H1 (cell line): ENCODE results near the gene DESI1. TPM values are rescaled to one million over a fixed set of nuclear protein-coding genes. Genes with fewer than 3 reads are reported as not detected.

Experiments
- CTCF ChIA-PET: fragments of 300-600 bp; sonication (Branson Sonifier 250); formaldehyde crosslinking; loops from one replicate; lab custom pipeline; 2021; ENCODE audit not compliant: partially characterized antibody; lab: Charles Lee
- POLR2A ChIA-PET: fragments of 300-600 bp; sonication (Branson Sonifier 250); formaldehyde crosslinking; loops from one replicate; lab custom pipeline; 2021; ENCODE audit warnings: inconsistent platforms; ENCODE audit not compliant: partially characterized antibody; lab: Charles Lee
- DNase-seq, 2 experiments: peaks; one replicate each; pipeline versions ENCODE4 v3.0.0 to v3.0.0-alpha.2; 2010 to 2022; ENCODE audit warnings: low spot score in 2 of 2, low read depth in 1 of 2, mixed read lengths in 1 of 2
- FAIRE-seq: peaks from 2 replicates; lab custom pipeline; 2011; peaks lifted over from hg19 to GRCh38; lab: Jason Lieb, UNC
- H2AFZ ChIP-seq: 2 replicates; pipeline ENCODE4 v1.8.1; 2012; ENCODE audit warnings: low read length, inconsistent platforms
- H2AK5ac ChIP-seq: 2 replicates; pipeline ENCODE4 v1.6.1; 2013; ENCODE audit warnings: low read depth, low read length
- H2BK120ac ChIP-seq: replicated peaks from 2 replicates; pipeline ENCODE3; 2013; ENCODE audit warnings: low read depth, low read length, inconsistent platforms
- H2BK12ac ChIP-seq: 2 replicates; pipeline ENCODE4 v1.6.1; 2013; ENCODE audit warnings: low read depth, low read length
- H2BK15ac ChIP-seq: 2 replicates; pipeline ENCODE4 v1.6.1; 2013; ENCODE audit warnings: low read length
- H2BK20ac ChIP-seq: 2 replicates; pipeline ENCODE4 v1.6.1; 2013; ENCODE audit warnings: low read length
- H2BK5ac ChIP-seq: 2 replicates; pipeline ENCODE4 v1.6.1; 2013; ENCODE audit warnings: low read depth, low read length
- H3K14ac ChIP-seq: 2 replicates; pipeline ENCODE4 v1.6.1; 2013; ENCODE audit warnings: inconsistent platforms; ENCODE audit not compliant: insufficient read length
- H3K18ac ChIP-seq: 2 replicates; pipeline ENCODE4 v1.6.1; 2013; ENCODE audit warnings: low read length; ENCODE audit errors: extremely low read depth
- H3K23ac ChIP-seq: 2 replicates; pipeline ENCODE4 v1.6.1; 2013; ENCODE audit warnings: inconsistent platforms; ENCODE audit not compliant: insufficient read length
- H3K23me2 ChIP-seq: 2 replicates; pipeline ENCODE4 v1.6.1; 2013; ENCODE audit warnings: low read depth, low read length
- H3K27ac ChIP-seq: 2 replicates; pipeline ENCODE4 v1.6.1; 2011; ENCODE audit warnings: low read depth, low read length, inconsistent platforms
- H3K27me3 ChIP-seq, 4 experiments: replicated peaks in 1 of 4; 1 replicate in 1 of 4; 2 replicates in 3 of 4; pipeline versions ENCODE4 v1.6.1 to v1.8.1; 2011 to 2013; ENCODE audit warnings: low read length in 3 of 4, mild to moderate bottlenecking in 3 of 4, inconsistent platforms in 2 of 4, mixed read lengths in 2 of 4, moderate library complexity in 1 of 4; ENCODE audit not compliant: control insufficient read depth in 3 of 4, insufficient read depth in 3 of 4; ENCODE audit errors: extremely low read depth in 1 of 4
- H3K36me3 ChIP-seq, 4 experiments: 2 replicates each; pipeline versions ENCODE4 v1.6.1 to v1.8.1; 2011 to 2013; ENCODE audit warnings: mild to moderate bottlenecking in 4 of 4, low read length in 3 of 4, moderate library complexity in 2 of 4, control low read depth in 1 of 4, inconsistent platforms in 1 of 4; ENCODE audit not compliant: insufficient read depth in 4 of 4, control insufficient read depth in 2 of 4
- H3K4ac ChIP-seq: replicated peaks from 2 replicates; pipeline ENCODE3; 2013; ENCODE audit warnings: low read length, low read depth, mixed read lengths, inconsistent platforms; ENCODE audit not compliant: insufficient read length
- H3K4me1 ChIP-seq, 4 experiments: replicated peaks in 1 of 4; 1 replicate in 1 of 4; 2 replicates in 3 of 4; pipeline versions ENCODE4 v1.6.1 to v1.8.1; 2011 to 2013; ENCODE audit warnings: low read length in 3 of 4, inconsistent platforms in 2 of 4, mixed read lengths in 1 of 4; ENCODE audit not compliant: insufficient read depth in 4 of 4, control insufficient read depth in 3 of 4
- H3K4me2 ChIP-seq, 2 experiments: 2 replicates each; pipeline versions ENCODE4 v1.6.1 to v1.8.1; 2011 to 2013; ENCODE audit warnings: low read depth in 2 of 2, low read length in 2 of 2, control low read depth in 1 of 2, inconsistent platforms in 1 of 2, mild to moderate bottlenecking in 1 of 2; ENCODE audit not compliant: insufficient read depth in 1 of 2
- H3K4me3 ChIP-seq, 4 experiments: fragments of 200-600, 300-600 bp in 1 of 4; sonication (generic), shearing (Covaris generic), sonication (Bioruptor Twin) in 1 of 4; 2 replicates each; pipeline versions ENCODE4 v1.5.1 to v1.8.1; 2011 to 2016; ENCODE audit warnings: low read length in 4 of 4, low read depth in 3 of 4, control low read depth in 2 of 4, inconsistent platforms in 2 of 4, mild to moderate bottlenecking in 2 of 4, mixed read lengths in 1 of 4, moderate library complexity in 1 of 4; ENCODE audit not compliant: insufficient read depth in 2 of 4; ENCODE audit errors: extremely low read depth in 1 of 4
- H3K56ac ChIP-seq: replicated peaks from 2 replicates; pipeline ENCODE3; 2013; ENCODE audit warnings: low read depth, mild to moderate bottlenecking, mixed read lengths, low read length, inconsistent platforms; ENCODE audit not compliant: insufficient read length
- H3K79me1 ChIP-seq: 2 replicates; pipeline ENCODE4 v1.6.1; 2013; ENCODE audit warnings: low read depth, low read length, control low read depth
- H3K79me2 ChIP-seq, 2 experiments: 2 replicates each; pipeline versions ENCODE4 v1.6.1 to v1.8.1; 2012 to 2013; ENCODE audit warnings: low read length in 2 of 2, mild to moderate bottlenecking in 2 of 2, inconsistent platforms in 1 of 2; ENCODE audit not compliant: insufficient read depth in 2 of 2, control insufficient read depth in 1 of 2
- H3K9ac ChIP-seq, 4 experiments: replicated peaks in 1 of 4; 1 replicate in 1 of 4; 2 replicates in 3 of 4; pipeline versions ENCODE4 v1.6.1 to v1.8.1; 2011 to 2013; ENCODE audit warnings: low read depth in 3 of 4, low read length in 3 of 4, control low read depth in 2 of 4, mild to moderate bottlenecking in 2 of 4, moderate library complexity in 2 of 4, inconsistent platforms in 1 of 4; ENCODE audit errors: extremely low read depth in 1 of 4
- H3K9me3 ChIP-seq, 2 experiments: 2 replicates each; pipeline versions ENCODE4 v1.6.1 to v1.8.1; 2012 to 2013; ENCODE audit warnings: mild to moderate bottlenecking in 2 of 2, moderate library complexity in 2 of 2, control low read depth in 1 of 2, inconsistent platforms in 1 of 2, low read depth in 1 of 2, low read length in 1 of 2, mixed read lengths in 1 of 2; ENCODE audit not compliant: insufficient read depth in 2 of 2
- H4K20me1 ChIP-seq, 2 experiments: replicated peaks in 1 of 2; 2 replicates each; pipeline versions ENCODE3 to v1.8.1; 2011 to 2013; ENCODE audit warnings: inconsistent platforms in 2 of 2, low read length in 2 of 2, mild to moderate bottlenecking in 1 of 2; ENCODE audit not compliant: insufficient read depth in 2 of 2, control insufficient read depth in 1 of 2
- H4K5ac ChIP-seq: 2 replicates; pipeline ENCODE4 v1.6.1; 2013; ENCODE audit warnings: low read length, low read depth, mixed read lengths, inconsistent platforms; ENCODE audit not compliant: insufficient read length
- H4K8ac ChIP-seq: 2 replicates; pipeline ENCODE4 v1.8.0; 2013; ENCODE audit warnings: mild to moderate bottlenecking, moderate library complexity, low read length, inconsistent platforms; ENCODE audit not compliant: insufficient read depth; ENCODE audit errors: extremely low read depth
- H4K91ac ChIP-seq: replicated peaks from 2 replicates; pipeline ENCODE3; 2013; ENCODE audit warnings: low read length, mixed read lengths, inconsistent platforms; ENCODE audit not compliant: insufficient read length
- ATF3 ChIP-seq: IDR thresholded peaks from 2 replicates; pipeline ENCODE4 v1.6.1; 2011; ENCODE audit warnings: low read depth, mild to moderate bottlenecking, low read length; ENCODE audit not compliant: insufficient read depth
- E2F6 ChIP-seq: IDR thresholded peaks from 2 replicates; pipeline ENCODE4 v1.6.1; 2012; ENCODE audit warnings: inconsistent platforms
- FOSL1 ChIP-seq: IDR thresholded peaks from 2 replicates; pipeline ENCODE4 v1.6.1; 2011; ENCODE audit warnings: mild to moderate bottlenecking, low read depth, low read length, moderate library complexity; ENCODE audit not compliant: insufficient read depth
- MAFK ChIP-seq: IDR thresholded peaks from 2 replicates; pipeline ENCODE4 v1.6.1; 2012; ENCODE audit warnings: low read depth, mild to moderate bottlenecking, improper control_type of control experiment, low read length
- MAX ChIP-seq: IDR thresholded peaks from 2 replicates; pipeline ENCODE4 v1.6.1; 2012; ENCODE audit warnings: inconsistent platforms
- PHF8 ChIP-seq: fragments of 200-600 bp; sonication (generic); conservative IDR thresholded peaks from 2 replicates; pipeline ENCODE4 v1.7.1; 2012; ENCODE audit warnings: low read depth, mild to moderate bottlenecking, inconsistent platforms, low read length, moderate library complexity
- WGBS, 2 experiments: shearing (Covaris generic) in 1 of 2; methylation state at CpG; one replicate each; pipeline versions ENCODE4 v1.1.6 to v1.1.7; 2013 to 2015; ENCODE audit warnings: low lambda C conversion rate in 2 of 2, mixed read lengths in 2 of 2, inconsistent platforms in 1 of 2, low coverage in 1 of 2, missing lambda C conversion rate in 1 of 2; ENCODE audit not compliant: insufficient replicate concordance in 2 of 2, insufficient coverage in 1 of 2, insufficient read length in 1 of 2; ENCODE audit errors: extremely low coverage in 1 of 2, missing lambda C conversion rate in 1 of 2; 5-methylcytosine and 5-hydroxymethylcytosine counted together
- polyA plus RNA-seq, 7 experiments: library from polyadenylated mRNA; depleted of rRNA in 3 of 7; stranded (reverse) in 5 of 7; unstranded in 2 of 7; fragments of >200 nt in 5 of 7; fragments of 200-250 nt in 2 of 7; gene quantifications; 1 replicate in 5 of 7; 2 replicates in 1 of 7; 4 replicates in 1 of 7; pipeline versions ENCODE4 v1.2.1 to v1.2.3, GENCODE V29; 2011 to 2013; ENCODE audit warnings: missing spikeins in 2 of 7, mixed read lengths in 2 of 7
- total RNA-seq: library from RNA; stranded (reverse); fragmentation: NEBNext Ultra II Directional; extraction: Animal tissue kit (Norgen Biotek cat#: 25700); gene quantifications from 2 replicates; pipeline ENCODE4 v1.2.1, GENCODE V29; 2021

Gene DESI1
- total and polyA plus RNA-seq, 2 of the 8 experiments (the other 6 are each of a cell fraction or from before 2014, with no cell fraction given), result 27.6 to 34.3 TPM

GRCh38 chr22:41625577-41625976, 4.7 kb upstream of the DESI1 start:
- Histone ChIP-seq H3K4me1 (peaks cover 0 to 5% (median 1%) of the 10 kb centered on the region in 4 experiments; a peak in 3 of 7 replicates), H2BK120ac (no peak overlapping the region), H2BK20ac (no peak overlapping the region), H2AK5ac (no peak overlapping the region), H2AFZ (no peak overlapping the region), H3K23ac (no peak overlapping the region), H3K79me1 (peaks cover 2% of the 10 kb centered on the region), H3K4ac (no peak overlapping the region), H4K5ac (no peak overlapping the region), H3K4me2 (no peak overlapping the region), H3K9me3 (no peaks in the 10 kb centered on the region), H3K9ac (no peak overlapping the region), H3K79me2 (peaks cover 6 to 30% of the 10 kb centered on the region in 2 experiments), H3K27me3 (no peaks in the 10 kb centered on the region), H4K20me1 (peaks cover 0 to 4% of the 10 kb centered on the region in 2 experiments), H2BK5ac (no peak overlapping the region), H4K91ac (no peak overlapping the region), H3K56ac (no peak overlapping the region), H2BK15ac (no peak overlapping the region), H4K8ac (no peak overlapping the region), H3K4me3 (no peak overlapping the region), H2BK12ac (no peak overlapping the region), H3K14ac (no peak overlapping the region), H3K27ac (no peak overlapping the region), H3K23me2 (peaks cover 3% of the 10 kb centered on the region), H3K36me3 (peaks cover 29 to 71% (median 50%) of the 10 kb centered on the region in 4 experiments), H3K18ac (no peak overlapping the region)
- CTCF ChIA-PET, result interaction anchor here (0.7 to 1.7 kb wide), 3 partner anchors 27 to 41 kb away, joined by 3 read pairs; no protein-coding TSS in a partner anchor
- FAIRE-seq, result no peak
- 100% methylated on average over 7 of the region's 7 CpGs; no CpG with 5 or more reads in 1 of the 2 experiments for WGBS, 2 experiments
- no peak for DNase-seq
- POLR2A ChIA-PET, result interaction anchor here (1.5 to 12.0 kb wide), 2 partner anchors 13 to 31 kb away, joined by 5 to 157 read pairs; no protein-coding TSS in a partner anchor
- TF ChIP-seq ATF3 (no peak), PHF8 (no peak), MAFK (no peak), E2F6 (no peak), FOSL1 (no peak), MAX (no peak)
